Kidney (tissue), 14 donors: ENCODE results near the gene DNAJC12. TPM values are rescaled to one million over a fixed set of nuclear protein-coding genes. Genes with fewer than 3 reads are reported as not detected.
"Not testable (repeated sequence)": the region's sequence is repeated elsewhere in the genome, so short reads cannot be mapped to it uniquely, and the experiment has no call there.

Experiments used
- DNase-seq, 5 donors: peaks; one replicate each; pipeline ENCODE4 v3.0.0-alpha.2; 2013 to 2020
- FAIRE-seq: peaks from 2 replicates; lab custom pipeline; 2012; peaks lifted over from hg19 to GRCh38; lab: Jason Lieb, UNC
- H3K27ac ChIP-seq, 2 donors: one replicate each; pipeline ENCODE4 v1.7.0; 2013; ENCODE audit warnings: low read depth in 2 of 2, low read length in 2 of 2, inconsistent platforms in 1 of 2
- H3K27me3 ChIP-seq: one replicate; pipeline ENCODE4 v1.7.1; 2013; ENCODE audit warnings: low read length, inconsistent platforms; ENCODE audit not compliant: control insufficient read depth, insufficient read depth
- H3K36me3 ChIP-seq, 3 donors: one replicate each; pipeline versions ENCODE4 v1.7.0 to v1.7.1; 2013; ENCODE audit warnings: low read length in 3 of 3, control low read depth in 1 of 3, inconsistent platforms in 1 of 3; ENCODE audit not compliant: insufficient read depth in 3 of 3, control insufficient read depth in 2 of 3
- H3K4me1 ChIP-seq, 3 donors: one replicate each; pipeline versions ENCODE4 v1.7.0 to v1.7.1; 2013; ENCODE audit warnings: low read length in 3 of 3, inconsistent platforms in 1 of 3, low read depth in 1 of 3; ENCODE audit not compliant: control insufficient read depth in 2 of 3, insufficient read depth in 2 of 3
- H3K4me3 ChIP-seq, 3 donors: one replicate each; pipeline versions ENCODE4 v1.7.0 to v1.8.1; 2013; ENCODE audit warnings: low read length in 3 of 3, control low read depth in 1 of 3, inconsistent platforms in 1 of 3
- H3K9ac ChIP-seq, 3 donors: one replicate each; pipeline versions ENCODE4 v1.7.0 to v1.7.1; 2013; ENCODE audit warnings: low read length in 3 of 3, control low read depth in 1 of 3, inconsistent platforms in 1 of 3
- H3K9me3 ChIP-seq, 3 donors: one replicate each; pipeline versions ENCODE4 v1.7.0 to v1.7.1; 2013; ENCODE audit warnings: low read length in 3 of 3, control low read depth in 1 of 3, inconsistent platforms in 1 of 3; ENCODE audit not compliant: control insufficient read depth in 2 of 3, insufficient read depth in 1 of 3
- intact Hi-C: fragments of 100-400 bp; cut with DNase I; formaldehyde crosslinking; loops from one replicate; pipeline ENCODE4 v1.11.1; 2022
- polyA plus RNA-seq: library from polyadenylated mRNA; stranded (reverse); fragments of 350-450 nt; fragmentation: Illumina TruSeq; extraction: RNeasy Lipid Tissue Mini Kit (QIAGEN cat#74804); gene quantifications from one replicate; pipeline ENCODE4 v1.2.3, GENCODE V29; 2014; ENCODE audit warnings: low read depth, low replicate concordance; ENCODE audit not compliant: insufficient read depth
- total RNA-seq: library from RNA; stranded (reverse); fragmentation: NEBNext Ultra II Directional; extraction: Animal tissue kit (Norgen Biotek cat#: 25700); gene quantifications from one replicate; pipeline ENCODE4 v1.2.1, GENCODE V29; 2021
- TF ChIP-seq, protein P1 (sequence below): IDR thresholded peaks from 3 replicates; pipeline ENCODE4 v1.5.1; 2012; ENCODE audit warnings: mild to moderate bottlenecking, moderate library complexity, borderline replicate concordance; ENCODE audit not compliant: insufficient read depth; ENCODE audit errors: extremely low read depth
- donor health status: control.
- donor health status: control.
- donor health status: control.
- donor health status: control.
- donor health status: control.
- donor health status: DM: yes; HTN: yes; CAD: no.
- donor health status: Normal renal cell carcinoma (clear cell type).

Gene DNAJC12
- total and polyA plus RNA-seq, 2 donors from 2014 or later, result 2.5 to 33.9 TPM

DNA sequence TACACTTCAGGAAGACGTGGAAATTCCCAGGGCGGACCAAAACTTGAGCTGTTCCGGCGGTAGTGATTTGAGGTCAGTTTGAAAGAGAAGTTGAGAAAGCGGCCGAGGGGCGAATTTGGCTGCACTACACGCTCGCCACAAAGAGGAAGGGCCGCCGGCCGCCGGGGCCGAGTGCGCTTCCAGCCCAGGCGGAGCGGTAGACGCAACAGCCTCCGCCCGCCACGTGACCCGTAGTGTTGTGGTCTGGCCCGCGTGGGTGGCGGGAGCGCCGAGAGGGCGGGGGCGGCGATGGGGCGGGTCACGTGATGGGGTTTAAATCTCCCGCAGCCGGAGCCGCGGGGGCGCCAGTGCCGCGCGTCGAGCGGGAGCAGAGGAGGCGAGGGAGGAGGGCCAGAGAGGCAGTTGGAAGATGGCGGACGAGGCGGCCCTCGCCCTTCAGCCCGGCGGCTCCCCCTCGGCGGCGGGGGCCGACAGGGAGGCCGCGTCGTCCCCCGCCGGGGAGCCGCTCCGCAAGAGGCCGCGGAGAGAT, 46.4 kb upstream of the DNAJC12 start, which contains the start of gene SIRT1:
SIRT1 (plus strand) TSS at position 344 of the 529 bp plus-strand sequence; CDS start at position 410, 66 bp downstream.
- Histone ChIP-seq H3K4me1 (peaks cover 0 to 2% (median 2%) of the 10 kb centered on the region in 3 donors), H3K27me3 (no peaks in the 10 kb centered on the region), H3K9ac (peak within 1 kb of the TSS; percentile 45 to 78 (median 75)), H3K36me3 (peaks cover 0 to 22% (median 17%) of the 10 kb centered on the region in 3 donors), H3K27ac (peak within 1 kb of the TSS; percentile 90 to 91), H3K9me3 (no peaks in the 10 kb centered on the region), H3K4me3 (peak within 1 kb of the TSS; percentile 81 to 88 (median 86))
- TF ChIP-seq, protein P1, sequence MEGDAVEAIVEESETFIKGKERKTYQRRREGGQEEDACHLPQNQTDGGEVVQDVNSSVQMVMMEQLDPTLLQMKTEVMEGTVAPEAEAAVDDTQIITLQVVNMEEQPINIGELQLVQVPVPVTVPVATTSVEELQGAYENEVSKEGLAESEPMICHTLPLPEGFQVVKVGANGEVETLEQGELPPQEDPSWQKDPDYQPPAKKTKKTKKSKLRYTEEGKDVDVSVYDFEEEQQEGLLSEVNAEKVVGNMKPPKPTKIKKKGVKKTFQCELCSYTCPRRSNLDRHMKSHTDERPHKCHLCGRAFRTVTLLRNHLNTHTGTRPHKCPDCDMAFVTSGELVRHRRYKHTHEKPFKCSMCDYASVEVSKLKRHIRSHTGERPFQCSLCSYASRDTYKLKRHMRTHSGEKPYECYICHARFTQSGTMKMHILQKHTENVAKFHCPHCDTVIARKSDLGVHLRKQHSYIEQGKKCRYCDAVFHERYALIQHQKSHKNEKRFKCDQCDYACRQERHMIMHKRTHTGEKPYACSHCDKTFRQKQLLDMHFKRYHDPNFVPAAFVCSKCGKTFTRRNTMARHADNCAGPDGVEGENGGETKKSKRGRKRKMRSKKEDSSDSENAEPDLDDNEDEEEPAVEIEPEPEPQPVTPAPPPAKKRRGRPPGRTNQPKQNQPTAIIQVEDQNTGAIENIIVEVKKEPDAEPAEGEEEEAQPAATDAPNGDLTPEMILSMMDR, result no peak
- intact Hi-C loops, result no loop called here
- peak; percentile 96 to 99 (median 98) for DNase-seq
- FAIRE-seq, result no peak

DNA sequence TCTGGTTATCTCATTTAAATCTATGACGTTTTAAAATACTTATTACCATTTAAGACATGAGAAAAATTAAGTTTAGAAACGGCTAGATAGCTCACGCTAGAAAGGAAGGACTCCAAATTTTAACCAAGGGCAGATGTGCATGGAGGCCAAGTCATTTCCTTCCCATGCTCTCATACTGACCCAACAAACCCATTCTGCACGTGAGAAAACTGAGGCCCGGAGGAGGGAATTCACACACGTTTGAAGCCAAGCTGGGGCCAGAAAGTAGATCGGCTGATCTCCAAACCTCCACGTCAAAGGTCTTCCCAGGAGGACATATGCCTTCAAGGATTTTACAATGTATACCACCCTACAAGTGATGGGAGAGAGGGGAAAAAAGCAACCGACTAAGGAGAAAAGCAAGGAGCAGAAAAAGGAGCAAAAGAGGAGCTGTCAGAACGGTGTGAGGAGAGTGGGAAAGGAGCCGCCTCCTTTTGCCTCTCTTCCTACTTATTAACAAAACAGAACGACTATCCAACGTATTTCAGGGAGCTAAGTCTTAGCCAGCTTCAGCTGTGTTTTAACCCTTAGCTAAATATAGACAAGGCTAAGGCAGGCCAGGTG, 45.8 kb upstream of the DNAJC12 start:
- FAIRE-seq, result no peak
- peak in 1 of 5 donors; percentile 56 for DNase-seq
- intact Hi-C loops, result no loop called here

DNA sequence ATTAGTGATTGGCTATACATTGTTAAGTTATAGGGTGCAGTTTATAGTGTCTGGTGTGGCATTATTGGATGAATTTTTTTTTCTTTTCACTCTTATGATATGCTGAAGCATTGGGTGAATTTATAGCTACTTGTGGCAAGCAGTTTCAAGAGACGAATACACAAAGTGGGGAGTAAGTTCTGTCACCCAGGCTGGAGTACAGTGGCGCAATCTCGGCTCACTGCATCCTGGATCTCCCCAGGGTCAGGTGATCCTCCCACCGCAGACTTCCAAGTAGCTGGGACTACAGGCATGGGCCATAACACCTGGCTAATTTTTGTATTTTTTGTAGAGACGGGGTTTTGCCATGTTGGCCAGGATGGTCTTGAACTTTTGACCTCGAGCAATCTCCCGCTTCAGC, 40.1 kb upstream of the DNAJC12 start:
- no peak for FAIRE-seq

More for the DNA sequence above, 45.8 kb upstream of the DNAJC12 start:
- H3K4me3 ChIP-seq, result peak overlapping the region; percentile 81 to 88 (median 86)
- peaks cover 0 to 2% (median 0%) of the 10 kb centered on the region in 3 donors for H3K4me1 ChIP-seq
- peak overlapping the region; percentile 90 to 91 for H3K27ac ChIP-seq
- TF ChIP-seq, protein P1, result no peak
- H3K9me3 ChIP-seq, result no peaks in the 10 kb centered on the region
- H3K36me3 ChIP-seq, result peaks cover 0 to 16% (median 11%) of the 10 kb centered on the region in 3 donors
- peak overlapping the region; percentile 45 to 78 (median 75) for H3K9ac ChIP-seq
- H3K27me3 ChIP-seq, result no peaks in the 10 kb centered on the region

DNA sequence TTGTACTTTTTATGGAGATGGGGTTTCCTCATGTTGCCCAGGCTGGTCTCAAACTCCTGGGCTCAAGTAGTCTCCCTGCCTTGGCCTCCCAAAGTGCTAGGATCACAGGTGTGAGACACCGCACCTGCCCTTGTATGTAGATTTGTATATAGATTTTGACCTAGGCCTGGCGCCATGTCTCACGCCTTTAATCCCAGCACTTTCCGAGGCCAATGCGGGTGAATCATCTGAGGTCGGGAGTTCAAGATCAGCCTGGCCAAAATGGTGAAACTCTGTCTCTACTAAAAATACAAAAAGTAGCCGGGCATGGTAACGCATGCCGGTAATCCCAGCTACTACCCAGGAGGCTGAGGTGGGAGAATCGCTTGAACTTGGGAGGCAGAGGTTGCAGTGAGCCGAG, 39.4 kb upstream of the DNAJC12 start:
- H3K4me1 ChIP-seq, H3K9me3 ChIP-seq, H3K27me3 ChIP-seq, intact Hi-C loops, H3K27ac ChIP-seq, H3K36me3 ChIP-seq, H3K4me3 ChIP-seq, FAIRE-seq, H3K9ac ChIP-seq, DNase-seq: not testable (repeated sequence)

More for the DNA sequence above, 40.1 kb upstream of the DNAJC12 start:
- Histone ChIP-seq H3K4me1 (no peaks in the 10 kb centered on the region), H3K9me3 (no peaks in the 10 kb centered on the region), H3K36me3 (no peaks in the 10 kb centered on the region), H3K9ac (no peak overlapping the region), H3K27me3 (no peaks in the 10 kb centered on the region), H3K27ac (no peak overlapping the region), H3K4me3 (no peak overlapping the region)
- intact Hi-C loops, result no loop called here
- DNase-seq, result no peak
- TF ChIP-seq, protein P1, result no peak
